GM12891 (cell line): Measurements from ENCODE around the gene MTMR1.
A peak's percentile ranks its signal among the peaks of the same experiment; 100 is the strongest.

Experiments
- DNase-seq: peaks from one replicate; pipeline ENCODE4 v3.0.0; 2011; ENCODE audit warnings: low spot score; ENCODE audit not compliant: insufficient read length
- FAIRE-seq: peaks from 2 replicates; lab custom pipeline; 2011; peaks lifted over from hg19 to GRCh38; lab: Jason Lieb, UNC
- PAX5 ChIP-seq: IDR thresholded peaks from 2 replicates; pipeline ENCODE4 v1.6.1; 2011; ENCODE audit warnings: low read length, moderate library complexity, mild to moderate bottlenecking; ENCODE audit not compliant: insufficient read depth, severe bottlenecking
- POLR2A ChIP-seq: IDR thresholded peaks from 2 replicates; pipeline ENCODE4 v1.6.1; 2011; ENCODE audit warnings: low read depth, low read length, control low read depth
- POLR2AphosphoS5 ChIP-seq: IDR thresholded peaks from 2 replicates; pipeline ENCODE4 v1.6.1; 2011; ENCODE audit warnings: low read depth, low read length, control low read depth
- POU2F2 ChIP-seq: IDR thresholded peaks from 2 replicates; pipeline ENCODE4 v1.6.1; 2011; ENCODE audit warnings: low read depth, mild to moderate bottlenecking, control low read depth, low read length, moderate library complexity
- SPI1 ChIP-seq: IDR thresholded peaks from 2 replicates; pipeline ENCODE4 v1.6.1; 2011; ENCODE audit warnings: low read depth, low read length, control low read depth
- TAF1 ChIP-seq: IDR thresholded peaks from 2 replicates; pipeline ENCODE4 v1.6.1; 2011; ENCODE audit warnings: low read depth, low read length, control low read depth

The MTMR1 gene

GRCh38 chrX:150767475-150768131, 74.4 kb downstream of the MTMR1 start:
- FAIRE-seq (no peak), DNase-seq (no peak)
- TF ChIP-seq POLR2AphosphoS5: no peak
- TF ChIP-seq TAF1: no peak
- TF ChIP-seq PAX5: no peak
- no peak for TF ChIP-seq POU2F2
- TF ChIP-seq SPI1: no peak
- no peak for TF ChIP-seq POLR2A

- FAIRE-seq (no peak), DNase-seq (no peak)
- TF ChIP-seq TAF1 (no peak), SPI1 (no peak), PAX5 (no peak), POU2F2 (no peak), POLR2A (no peak), POLR2AphosphoS5 (no peak)
These were observed 74.9 kb downstream of the MTMR1 start for GRCh38 chrX:150768132-150768485.

GRCh38 chrX:150768580-150769190, 75.5 kb downstream of the MTMR1 start:
- FAIRE-seq (no peak), DNase-seq (no peak)
- TF ChIP-seq POU2F2: no peak
- TF ChIP-seq POLR2A: no peak
- no peak for TF ChIP-seq SPI1

GRCh38 chrX:150769408-150769807, 76.2 kb downstream of the MTMR1 start:
- FAIRE-seq (no peak), DNase-seq (no peak)
- TF ChIP-seq POLR2AphosphoS5 (no peak), TAF1 (no peak), PAX5 (no peak), POLR2A (no peak), SPI1 (no peak), POU2F2 (no peak)

GRCh38 chrX:150770623-150771022, 77.4 kb downstream of the MTMR1 start:
- no peak for FAIRE-seq
- TF ChIP-seq POLR2A (no peak), PAX5 (no peak), SPI1 (no peak), TAF1 (no peak), POU2F2 (no peak), POLR2AphosphoS5 (no peak)
- DNase-seq: no peak

- no peak for DNase-seq
- TF ChIP-seq POU2F2: no peak
- no peak for TF ChIP-seq POLR2AphosphoS5
- no peak for TF ChIP-seq PAX5
- no peak for TF ChIP-seq TAF1
- FAIRE-seq: no peak
These were observed 77.9 kb downstream of the MTMR1 start for GRCh38 chrX:150771116-150771515.

- DNase-seq (peak; percentile 74), FAIRE-seq (peak; percentile 74)
- TF ChIP-seq POLR2A (no peak), PAX5 (no peak), SPI1 (no peak), POU2F2 (no peak), POLR2AphosphoS5 (no peak), TAF1 (no peak)
These were observed 79.2 kb downstream of the MTMR1 start for GRCh38 chrX:150772150-150772970.

- no peak for DNase-seq
- no peak for FAIRE-seq
- no peak for TF ChIP-seq TAF1
- no peak for TF ChIP-seq PAX5
- no peak for TF ChIP-seq POU2F2
- TF ChIP-seq POLR2A: no peak
These were observed 79.9 kb downstream of the MTMR1 start for GRCh38 chrX:150773117-150773516.

GRCh38 chrX:150773634-150774033, 80.4 kb downstream of the MTMR1 start:
- FAIRE-seq (no peak), DNase-seq (no peak)
- TF ChIP-seq TAF1 (no peak), POU2F2 (no peak), POLR2AphosphoS5 (no peak), PAX5 (no peak), SPI1 (no peak), POLR2A (no peak)
